Common myeloid progenitor, CD34-positive (primary cell): ENCODE measurements around the gene CDK15.

Source experiments
- CTCF ChIA-PET: fragments of 350-600 bp; sonication (Branson Sonifier 250); formaldehyde crosslinking; loops from one replicate; lab custom pipeline; 2021; ENCODE audit warnings: antibody characterized with exemption; lab: Charles Lee
- POLR2A ChIA-PET: fragments of 350-600 bp; sonication (Branson Sonifier 250); formaldehyde crosslinking; loops from one replicate; lab custom pipeline; 2021; ENCODE audit warnings: antibody characterized with exemption; lab: Charles Lee
- DNase-seq, 3 donors: peaks; one replicate each; pipeline versions ENCODE4 v3.0.0 to v3.0.0-alpha.2; 2013
- H3K27ac ChIP-seq, 2 experiments: 1 replicate in 1 of 2; 2 replicates in 1 of 2; pipeline ENCODE4 v1.7.0; 2013; ENCODE audit warnings: inconsistent platforms in 2 of 2, low read length in 2 of 2, mild to moderate bottlenecking in 2 of 2, low read depth in 1 of 2, moderate library complexity in 1 of 2; ENCODE audit not compliant: severe bottlenecking in 2 of 2, insufficient read depth in 1 of 2, poor library complexity in 1 of 2
- H3K27me3 ChIP-seq, 5 experiments: replicated peaks in 2 of 5; 1 replicate in 3 of 5; 2 replicates in 2 of 5; pipeline versions ENCODE4 v1.6.1 to v1.7.0; 2013; ENCODE audit warnings: low read length in 4 of 5, mild to moderate bottlenecking in 2 of 5, moderate library complexity in 2 of 5, inconsistent platforms in 1 of 5; ENCODE audit not compliant: insufficient read depth in 5 of 5, control insufficient read depth in 4 of 5
- H3K36me3 ChIP-seq, 4 experiments: 1 replicate in 2 of 4; 2 replicates in 2 of 4; pipeline versions ENCODE4 v1.6.1 to v1.7.0; 2013; ENCODE audit warnings: low read length in 3 of 4, control low read depth in 1 of 4, mild to moderate bottlenecking in 1 of 4; ENCODE audit not compliant: control insufficient read depth in 4 of 4, insufficient read depth in 4 of 4
- H3K4me1 ChIP-seq, 4 experiments: 1 replicate in 3 of 4; 2 replicates in 1 of 4; pipeline versions ENCODE4 v1.6.1 to v1.7.1; 2013; ENCODE audit warnings: low read length in 3 of 4, mild to moderate bottlenecking in 3 of 4, control low read depth in 1 of 4, inconsistent platforms in 1 of 4, moderate library complexity in 1 of 4; ENCODE audit not compliant: control insufficient read depth in 4 of 4, insufficient read depth in 4 of 4; ENCODE audit errors: control extremely low read depth in 1 of 4
- H3K4me3 ChIP-seq, 7 experiments: 1 replicate in 4 of 7; 2 replicates in 3 of 7; pipeline versions ENCODE4 v1.5.1 to v1.7.0; 2013; ENCODE audit warnings: mild to moderate bottlenecking in 7 of 7, low read length in 6 of 7, moderate library complexity in 6 of 7, inconsistent platforms in 2 of 7, low read depth in 2 of 7, control low read depth in 1 of 7; ENCODE audit not compliant: insufficient read depth in 4 of 7, control insufficient read depth in 1 of 7; ENCODE audit errors: extremely low read depth in 1 of 7
- H3K9me3 ChIP-seq, 5 experiments: 1 replicate in 4 of 5; 2 replicates in 1 of 5; pipeline versions ENCODE4 v1.6.1 to v1.7.1; 2013; ENCODE audit warnings: low read length in 4 of 5, mild to moderate bottlenecking in 2 of 5, inconsistent platforms in 1 of 5, low read depth in 1 of 5, moderate library complexity in 1 of 5; ENCODE audit not compliant: control insufficient read depth in 4 of 5, insufficient read depth in 2 of 5; ENCODE audit errors: control extremely low read depth in 1 of 5
- WGBS: methylation state at CpG from one replicate; pipeline ENCODE4 v1.1.5; 2013; ENCODE audit not compliant: insufficient coverage; 5-methylcytosine and 5-hydroxymethylcytosine counted together

The CDK15 gene

GRCh38 chr2:201821080-201821479 lies 14.7 kb downstream of the CDK15 start:
- no peaks in the 10 kb centered on the region for H3K27me3 ChIP-seq
- ChIA-PET POLR2A (no interaction called here), CTCF (no interaction called here)
- WGBS, result 86% methylated on average over 4 of the region's 5 CpGs
- no peak overlapping the region for H3K4me3 ChIP-seq
- H3K9me3 ChIP-seq, result peaks cover 0 to 6% (median 0%) of the 10 kb centered on the region in 5 experiments
- DNase-seq, result no peak
- no peaks in the 10 kb centered on the region for H3K4me1 ChIP-seq
- no peak overlapping the region for H3K27ac ChIP-seq
- no peaks in the 10 kb centered on the region for H3K36me3 ChIP-seq

- CTCF ChIA-PET, result interaction anchor here (1.5 kb wide), 1 partner anchor 12 kb away, joined by 3 read pairs; no protein-coding TSS in a partner anchor
- Histone ChIP-seq H3K27me3 (no peaks in the 10 kb centered on the region), H3K4me3 (no peak overlapping the region), H3K27ac (no peak overlapping the region), H3K4me1 (no peaks in the 10 kb centered on the region), H3K36me3 (no peaks in the 10 kb centered on the region), H3K9me3 (no peaks in the 10 kb centered on the region)
- WGBS, result no CpG with 5 or more reads among the region's 1 CpG
- no peak for DNase-seq
- POLR2A ChIA-PET, result no interaction called here
Measured at GRCh38 chr2:201824212-201824611, 17.9 kb downstream of the CDK15 start.

- Histone ChIP-seq H3K4me1 (peaks cover 0 to 4% (median 0%) of the 10 kb centered on the region in 4 experiments), H3K27ac (no peak overlapping the region), H3K9me3 (no peaks in the 10 kb centered on the region), H3K36me3 (no peaks in the 10 kb centered on the region), H3K27me3 (no peaks in the 10 kb centered on the region), H3K4me3 (no peak overlapping the region)
- POLR2A ChIA-PET, result interaction anchor here (0.6 kb wide), 1 partner anchor 550 kb away, joined by 3 read pairs; no protein-coding TSS in a partner anchor
- 100% methylated on average over 1 of the region's 3 CpGs for WGBS
- CTCF ChIA-PET, result interaction anchor here (1.3 kb wide), 1 partner anchor 33 kb away, joined by 3 read pairs; no protein-coding TSS in a partner anchor
- no peak for DNase-seq
Measured at GRCh38 chr2:201827621-201828020, 21.3 kb downstream of the CDK15 start.

- POLR2A ChIA-PET, result no interaction called here
- no peak overlapping the region for H3K27ac ChIP-seq
- H3K4me1 ChIP-seq, result peaks cover 0 to 4% (median 0%) of the 10 kb centered on the region in 4 experiments
- CTCF ChIA-PET, result interaction anchor here (1.3 kb wide), 1 partner anchor 32 kb away, joined by 3 read pairs; no protein-coding TSS in a partner anchor
- DNase-seq, result no peak
- no peak overlapping the region for H3K4me3 ChIP-seq
- 100% methylated on average over 2 of the region's 2 CpGs for WGBS
- no peaks in the 10 kb centered on the region for H3K9me3 ChIP-seq
- H3K27me3 ChIP-seq, result no peaks in the 10 kb centered on the region
- no peaks in the 10 kb centered on the region for H3K36me3 ChIP-seq
Measured at GRCh38 chr2:201828220-201828619, 21.9 kb downstream of the CDK15 start.

- H3K27ac ChIP-seq, result no peak overlapping the region
- no peaks in the 10 kb centered on the region for H3K9me3 ChIP-seq
- peaks cover 0 to 4% (median 0%) of the 10 kb centered on the region in 4 experiments for H3K4me1 ChIP-seq
- DNase-seq, result peak in 2 of 3 donors; percentile 29 to 36
- POLR2A ChIA-PET, result no interaction called here
- CTCF ChIA-PET, result interaction anchor here (0.8 to 1.0 kb wide), 2 partner anchors 11 to 317 kb away, joined by 3 to 4 read pairs; no protein-coding TSS in a partner anchor
- H3K4me3 ChIP-seq, result no peak overlapping the region
- H3K36me3 ChIP-seq, result no peaks in the 10 kb centered on the region
- H3K27me3 ChIP-seq, result no peaks in the 10 kb centered on the region
- 100% methylated on average over 1 of the region's 1 CpG for whole genome bisulfite sequencing
Measured at GRCh38 chr2:201830666-201831065, 24.3 kb downstream of the CDK15 start.

- Histone ChIP-seq H3K27me3 (no peaks in the 10 kb centered on the region), H3K4me3 (no peak overlapping the region), H3K27ac (no peak overlapping the region), H3K4me1 (peaks cover 0 to 4% (median 0%) of the 10 kb centered on the region in 4 experiments), H3K9me3 (no peaks in the 10 kb centered on the region), H3K36me3 (no peaks in the 10 kb centered on the region)
- DNase-seq, result no peak
- WGBS, result no CpG with 5 or more reads among the region's 2 CpGs
- ChIA-PET POLR2A (no interaction called here), CTCF (interaction anchor here (0.8 kb wide), 1 partner anchor 317 kb away, joined by 3 read pairs; no protein-coding TSS in a partner anchor)
Measured at GRCh38 chr2:201831469-201831868, 25.1 kb downstream of the CDK15 start.

GRCh38 chr2:201833781-201834180 lies 27.4 kb downstream of the CDK15 start:
- H3K27me3 ChIP-seq, result no peaks in the 10 kb centered on the region
- no peak overlapping the region for H3K27ac ChIP-seq
- no peaks in the 10 kb centered on the region for H3K36me3 ChIP-seq
- H3K4me3 ChIP-seq, result no peak overlapping the region
- H3K9me3 ChIP-seq, result no peaks in the 10 kb centered on the region
- POLR2A ChIA-PET, result no interaction called here
- 97% methylated on average over 7 of the region's 9 CpGs for WGBS
- no peak for DNase-seq
- CTCF ChIA-PET, result no interaction called here
- peaks cover 0 to 4% (median 0%) of the 10 kb centered on the region in 4 experiments for H3K4me1 ChIP-seq
